ENCODE data around the gene SEM1. TPM values are rescaled to one million over a fixed set of nuclear protein-coding genes. Genes with fewer than 3 reads are reported as not detected.

The SEM1 gene
- total RNA-seq, 1 experiment from 2014 or later = 73.3 TPM

DNA sequence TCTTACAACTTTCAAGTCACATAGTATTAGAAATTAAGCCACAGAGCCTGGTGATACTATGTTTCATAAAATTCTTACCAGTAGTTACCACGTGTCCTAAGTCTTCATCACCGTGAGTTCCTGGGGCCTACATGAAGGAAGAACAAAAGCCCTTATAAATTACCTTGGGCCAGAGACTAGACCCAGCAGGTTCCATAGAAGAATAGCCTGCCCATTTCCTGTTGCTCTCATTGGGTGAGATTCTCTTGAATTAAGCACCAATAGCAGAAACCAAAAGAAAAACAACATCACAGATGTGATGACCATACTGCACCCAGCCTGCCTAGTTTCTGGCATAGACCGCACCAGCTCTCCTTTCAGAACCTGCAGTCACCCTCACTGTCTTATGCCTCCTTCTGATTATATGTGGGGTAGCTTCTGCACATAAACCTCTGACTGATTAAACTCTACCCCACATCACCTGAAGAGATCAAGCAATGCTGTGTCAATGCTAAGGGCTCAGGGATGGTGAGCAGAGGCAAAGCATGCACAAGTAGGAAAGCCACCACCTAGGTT lies 18.0 kb upstream of the SEM1 start:
- Mint-ChIP-seq H3K36me3 (no peaks in the 10 kb centered on the region), H3K4me1 (peaks cover 25% of the 10 kb centered on the region), H3K27ac (no peak overlapping the region)

More for the DNA sequence above, 18.0 kb upstream of the SEM1 start:
- TF ChIP-seq, protein P1, sequence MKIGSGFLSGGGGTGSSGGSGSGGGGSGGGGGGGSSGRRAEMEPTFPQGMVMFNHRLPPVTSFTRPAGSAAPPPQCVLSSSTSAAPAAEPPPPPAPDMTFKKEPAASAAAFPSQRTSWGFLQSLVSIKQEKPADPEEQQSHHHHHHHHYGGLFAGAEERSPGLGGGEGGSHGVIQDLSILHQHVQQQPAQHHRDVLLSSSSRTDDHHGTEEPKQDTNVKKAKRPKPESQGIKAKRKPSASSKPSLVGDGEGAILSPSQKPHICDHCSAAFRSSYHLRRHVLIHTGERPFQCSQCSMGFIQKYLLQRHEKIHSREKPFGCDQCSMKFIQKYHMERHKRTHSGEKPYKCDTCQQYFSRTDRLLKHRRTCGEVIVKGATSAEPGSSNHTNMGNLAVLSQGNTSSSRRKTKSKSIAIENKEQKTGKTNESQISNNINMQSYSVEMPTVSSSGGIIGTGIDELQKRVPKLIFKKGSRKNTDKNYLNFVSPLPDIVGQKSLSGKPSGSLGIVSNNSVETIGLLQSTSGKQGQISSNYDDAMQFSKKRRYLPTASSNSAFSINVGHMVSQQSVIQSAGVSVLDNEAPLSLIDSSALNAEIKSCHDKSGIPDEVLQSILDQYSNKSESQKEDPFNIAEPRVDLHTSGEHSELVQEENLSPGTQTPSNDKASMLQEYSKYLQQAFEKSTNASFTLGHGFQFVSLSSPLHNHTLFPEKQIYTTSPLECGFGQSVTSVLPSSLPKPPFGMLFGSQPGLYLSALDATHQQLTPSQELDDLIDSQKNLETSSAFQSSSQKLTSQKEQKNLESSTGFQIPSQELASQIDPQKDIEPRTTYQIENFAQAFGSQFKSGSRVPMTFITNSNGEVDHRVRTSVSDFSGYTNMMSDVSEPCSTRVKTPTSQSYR (CRISPR knock-in tag; IDR thresholded peaks at IDR 0.05) = no peak
- TF ChIP-seq GABPB1 (CRISPR knock-in tag; IDR thresholded peaks at IDR 0.05) = no peak
- no peak for TF ChIP-seq CREM (CRISPR knock-in tag; IDR thresholded peaks at IDR 0.05)
- TF ChIP-seq, protein P2, sequence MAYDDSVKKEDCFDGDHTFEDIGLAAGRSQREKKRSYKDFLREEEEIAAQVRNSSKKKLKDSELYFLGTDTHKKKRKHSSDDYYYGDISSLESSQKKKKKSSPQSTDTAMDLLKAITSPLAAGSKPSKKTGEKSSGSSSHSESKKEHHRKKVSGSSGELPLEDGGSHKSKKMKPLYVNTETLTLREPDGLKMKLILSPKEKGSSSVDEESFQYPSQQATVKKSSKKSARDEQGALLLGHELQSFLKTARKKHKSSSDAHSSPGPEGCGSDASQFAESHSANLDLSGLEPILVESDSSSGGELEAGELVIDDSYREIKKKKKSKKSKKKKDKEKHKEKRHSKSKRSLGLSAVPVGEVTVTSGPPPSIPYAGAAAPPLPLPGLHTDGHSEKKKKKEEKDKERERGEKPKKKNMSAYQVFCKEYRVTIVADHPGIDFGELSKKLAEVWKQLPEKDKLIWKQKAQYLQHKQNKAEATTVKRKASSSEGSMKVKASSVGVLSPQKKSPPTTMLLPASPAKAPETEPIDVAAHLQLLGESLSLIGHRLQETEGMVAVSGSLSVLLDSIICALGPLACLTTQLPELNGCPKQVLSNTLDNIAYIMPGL (CRISPR knock-in tag; IDR thresholded peaks at IDR 0.05) = no peak
- no peak for TF ChIP-seq E2F1 (CRISPR knock-in tag; IDR thresholded peaks at IDR 0.05)
- TF ChIP-seq RORB (CRISPR knock-in tag; IDR thresholded peaks at IDR 0.05) = no peak
- TF ChIP-seq TCF7 (CRISPR knock-in tag; IDR thresholded peaks at IDR 0.05; ENCODE audit: low read depth) = no peak
- TF ChIP-seq ATF2 (CRISPR knock-in tag; IDR thresholded peaks at IDR 0.05; ENCODE audit: borderline replicate concordance, low read depth) = no peak
- no peak for TF ChIP-seq ATF1 (CRISPR knock-in tag; IDR thresholded peaks at IDR 0.05)
- no peak for TF ChIP-seq ARID4B (CRISPR knock-in tag; IDR thresholded peaks at IDR 0.05; ENCODE audit: borderline replicate concordance)
- TF ChIP-seq ZNF671 (CRISPR knock-in tag; IDR thresholded peaks at IDR 0.05) = no peak
- TF ChIP-seq PRRX2 (CRISPR knock-in tag; IDR thresholded peaks at IDR 0.05) = no peak
- no peak for TF ChIP-seq NFYB (CRISPR knock-in tag; conservative IDR thresholded peaks at IDR 0.05; ENCODE audit: low read depth)
- TF ChIP-seq GTF2I (CRISPR knock-in tag; conservative IDR thresholded peaks at IDR 0.05) = no peak
- TF ChIP-seq, protein P3, sequence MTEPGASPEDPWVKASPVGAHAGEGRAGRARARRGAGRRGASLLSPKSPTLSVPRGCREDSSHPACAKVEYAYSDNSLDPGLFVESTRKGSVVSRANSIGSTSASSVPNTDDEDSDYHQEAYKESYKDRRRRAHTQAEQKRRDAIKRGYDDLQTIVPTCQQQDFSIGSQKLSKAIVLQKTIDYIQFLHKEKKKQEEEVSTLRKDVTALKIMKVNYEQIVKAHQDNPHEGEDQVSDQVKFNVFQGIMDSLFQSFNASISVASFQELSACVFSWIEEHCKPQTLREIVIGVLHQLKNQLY (CRISPR knock-in tag; IDR thresholded peaks at IDR 0.05) = no peak
- TF ChIP-seq NFE2L1 (CRISPR knock-in tag; IDR thresholded peaks at IDR 0.05) = no peak
- no peak for TF ChIP-seq ELF4 (CRISPR knock-in tag; IDR thresholded peaks at IDR 0.05; ENCODE audit: low read depth)
- TF ChIP-seq NR3C1 (CRISPR knock-in tag; conservative IDR thresholded peaks at IDR 0.05; ENCODE audit: low read depth) = no peak
- TF ChIP-seq, protein P4, sequence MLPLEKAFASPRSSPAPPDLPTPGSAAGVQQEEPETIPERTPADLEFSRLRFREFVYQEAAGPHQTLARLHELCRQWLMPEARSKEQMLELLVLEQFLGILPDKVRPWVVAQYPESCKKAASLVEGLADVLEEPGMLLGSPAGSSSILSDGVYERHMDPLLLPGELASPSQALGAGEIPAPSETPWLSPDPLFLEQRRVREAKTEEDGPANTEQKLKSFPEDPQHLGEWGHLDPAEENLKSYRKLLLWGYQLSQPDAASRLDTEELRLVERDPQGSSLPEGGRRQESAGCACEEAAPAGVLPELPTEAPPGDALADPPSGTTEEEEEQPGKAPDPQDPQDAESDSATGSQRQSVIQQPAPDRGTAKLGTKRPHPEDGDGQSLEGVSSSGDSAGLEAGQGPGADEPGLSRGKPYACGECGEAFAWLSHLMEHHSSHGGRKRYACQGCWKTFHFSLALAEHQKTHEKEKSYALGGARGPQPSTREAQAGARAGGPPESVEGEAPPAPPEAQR (CRISPR knock-in tag; IDR thresholded peaks at IDR 0.05) = no peak
- no peak for TF ChIP-seq E2F4 (CRISPR knock-in tag; IDR thresholded peaks at IDR 0.05; ENCODE audit: borderline replicate concordance, low read depth)
- POLR2A ChIA-PET = no interaction called here
- no peak for DNase-seq (ENCODE audit: low spot score)
- Mint-ChIP-seq H3K9me3 (peaks cover 5% of the 10 kb centered on the region), H3K27me3 (ENCODE audit: low read depth) (peaks cover 9% of the 10 kb centered on the region), H3K4me3 (no peak overlapping the region)
- ATAC-seq = peak; percentile 72
- CTCF ChIA-PET = no interaction called here

Measured in WTC11 (cell line).